ENCODE measurements around the gene SETD7. TPM values are rescaled to one million over a fixed set of nuclear protein-coding genes. Genes with fewer than 3 reads are reported as not detected.

SETD7 gene
- polyA plus RNA-seq, 1 donor from 2014 or later, result 12.0 TPM

DNA sequence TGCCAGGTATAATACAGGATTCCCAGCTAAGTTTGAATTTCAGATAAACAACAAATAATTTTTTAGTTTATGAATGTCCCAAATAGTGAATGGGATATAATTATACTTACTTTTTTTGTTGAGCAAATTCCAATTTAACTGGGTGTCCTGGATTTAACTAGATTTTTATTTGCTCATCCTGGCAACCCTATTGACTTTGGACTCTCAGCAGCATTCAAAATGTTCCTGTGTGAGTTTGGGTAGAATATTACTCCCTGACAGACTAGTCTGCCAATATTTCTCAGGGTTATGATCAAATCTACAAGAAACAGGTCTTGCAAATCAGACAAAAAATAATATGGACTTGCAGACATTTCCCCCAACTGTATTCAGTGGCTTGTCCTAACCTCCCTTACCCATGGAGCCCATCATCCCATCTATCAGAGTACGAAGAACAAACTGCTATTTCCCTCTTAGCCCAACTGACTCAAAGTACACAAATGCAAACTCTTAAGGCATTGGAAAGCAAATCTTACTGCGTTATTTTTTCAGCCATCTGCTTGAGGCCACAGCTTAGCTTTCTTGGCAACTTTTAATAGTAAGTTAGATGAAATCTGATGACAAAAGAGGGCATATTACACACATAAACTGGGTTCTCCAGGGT, 20.7 kb downstream of the SETD7 start:
- H4K20me1 ChIP-seq (ENCODE audit: insufficient read depth), result no peaks in the 10 kb centered on the region
- peaks cover 12% of the 10 kb centered on the region for H3K36me3 ChIP-seq (ENCODE audit: insufficient read depth, low read length)
- H3K9ac ChIP-seq (ENCODE audit: low read length), result no peak overlapping the region
- H3K27me3 ChIP-seq (ENCODE audit: insufficient read depth, low read depth, low read length), result no peaks in the 10 kb centered on the region
- no peaks in the 10 kb centered on the region for H3F3A ChIP-seq (ENCODE audit: insufficient read depth, low read length, poor library complexity, severe bottlenecking)
- no peak overlapping the region for H2AFZ ChIP-seq (ENCODE audit: low read depth, low read length)
- no peak overlapping the region for H3K4me3 ChIP-seq (ENCODE audit: low read length)
- no peaks in the 10 kb centered on the region for H3K9me2 ChIP-seq (ENCODE audit: insufficient read depth, low read length)
- H3K79me2 ChIP-seq (replicated peaks; ENCODE audit: insufficient read depth, low read length), result no peaks in the 10 kb centered on the region
- TF ChIP-seq SMC3 (conservative IDR thresholded peaks at IDR 0.05; ENCODE audit: poor library complexity) (no peak), MXI1 (conservative IDR thresholded peaks at IDR 0.05; ENCODE audit: poor library complexity, severe bottlenecking) (no peak), TAF1 (IDR thresholded peaks at IDR 0.05; ENCODE audit: low read depth) (no peak), POLR2AphosphoS5 (IDR thresholded peaks at IDR 0.05) (no peak), EZH2 (IDR thresholded peaks at IDR 0.05; ENCODE audit: borderline replicate concordance, insufficient read depth, low read length, poor library complexity, severe bottlenecking) (no peak), EP300 (conservative IDR thresholded peaks at IDR 0.05; ENCODE audit: poor library complexity, severe bottlenecking) (no peak), RAD21 (conservative IDR thresholded peaks at IDR 0.05) (no peak)
- TF ChIP-seq, protein P1, sequence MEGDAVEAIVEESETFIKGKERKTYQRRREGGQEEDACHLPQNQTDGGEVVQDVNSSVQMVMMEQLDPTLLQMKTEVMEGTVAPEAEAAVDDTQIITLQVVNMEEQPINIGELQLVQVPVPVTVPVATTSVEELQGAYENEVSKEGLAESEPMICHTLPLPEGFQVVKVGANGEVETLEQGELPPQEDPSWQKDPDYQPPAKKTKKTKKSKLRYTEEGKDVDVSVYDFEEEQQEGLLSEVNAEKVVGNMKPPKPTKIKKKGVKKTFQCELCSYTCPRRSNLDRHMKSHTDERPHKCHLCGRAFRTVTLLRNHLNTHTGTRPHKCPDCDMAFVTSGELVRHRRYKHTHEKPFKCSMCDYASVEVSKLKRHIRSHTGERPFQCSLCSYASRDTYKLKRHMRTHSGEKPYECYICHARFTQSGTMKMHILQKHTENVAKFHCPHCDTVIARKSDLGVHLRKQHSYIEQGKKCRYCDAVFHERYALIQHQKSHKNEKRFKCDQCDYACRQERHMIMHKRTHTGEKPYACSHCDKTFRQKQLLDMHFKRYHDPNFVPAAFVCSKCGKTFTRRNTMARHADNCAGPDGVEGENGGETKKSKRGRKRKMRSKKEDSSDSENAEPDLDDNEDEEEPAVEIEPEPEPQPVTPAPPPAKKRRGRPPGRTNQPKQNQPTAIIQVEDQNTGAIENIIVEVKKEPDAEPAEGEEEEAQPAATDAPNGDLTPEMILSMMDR (IDR thresholded peaks at IDR 0.05; ENCODE audit: poor library complexity, severe bottlenecking), result no peak
- TF ChIP-seq, protein P2, sequence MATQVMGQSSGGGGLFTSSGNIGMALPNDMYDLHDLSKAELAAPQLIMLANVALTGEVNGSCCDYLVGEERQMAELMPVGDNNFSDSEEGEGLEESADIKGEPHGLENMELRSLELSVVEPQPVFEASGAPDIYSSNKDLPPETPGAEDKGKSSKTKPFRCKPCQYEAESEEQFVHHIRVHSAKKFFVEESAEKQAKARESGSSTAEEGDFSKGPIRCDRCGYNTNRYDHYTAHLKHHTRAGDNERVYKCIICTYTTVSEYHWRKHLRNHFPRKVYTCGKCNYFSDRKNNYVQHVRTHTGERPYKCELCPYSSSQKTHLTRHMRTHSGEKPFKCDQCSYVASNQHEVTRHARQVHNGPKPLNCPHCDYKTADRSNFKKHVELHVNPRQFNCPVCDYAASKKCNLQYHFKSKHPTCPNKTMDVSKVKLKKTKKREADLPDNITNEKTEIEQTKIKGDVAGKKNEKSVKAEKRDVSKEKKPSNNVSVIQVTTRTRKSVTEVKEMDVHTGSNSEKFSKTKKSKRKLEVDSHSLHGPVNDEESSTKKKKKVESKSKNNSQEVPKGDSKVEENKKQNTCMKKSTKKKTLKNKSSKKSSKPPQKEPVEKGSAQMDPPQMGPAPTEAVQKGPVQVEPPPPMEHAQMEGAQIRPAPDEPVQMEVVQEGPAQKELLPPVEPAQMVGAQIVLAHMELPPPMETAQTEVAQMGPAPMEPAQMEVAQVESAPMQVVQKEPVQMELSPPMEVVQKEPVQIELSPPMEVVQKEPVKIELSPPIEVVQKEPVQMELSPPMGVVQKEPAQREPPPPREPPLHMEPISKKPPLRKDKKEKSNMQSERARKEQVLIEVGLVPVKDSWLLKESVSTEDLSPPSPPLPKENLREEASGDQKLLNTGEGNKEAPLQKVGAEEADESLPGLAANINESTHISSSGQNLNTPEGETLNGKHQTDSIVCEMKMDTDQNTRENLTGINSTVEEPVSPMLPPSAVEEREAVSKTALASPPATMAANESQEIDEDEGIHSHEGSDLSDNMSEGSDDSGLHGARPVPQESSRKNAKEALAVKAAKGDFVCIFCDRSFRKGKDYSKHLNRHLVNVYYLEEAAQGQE (IDR thresholded peaks at IDR 0.05; ENCODE audit: borderline replicate concordance), result no peak
- H3K4me2 ChIP-seq (ENCODE audit: low read length), result no peak overlapping the region
- no peak overlapping the region for H3K27ac ChIP-seq (ENCODE audit: low read length)
- H3K9me3 ChIP-seq (ENCODE audit: low read length), result no peaks in the 10 kb centered on the region

DNA sequence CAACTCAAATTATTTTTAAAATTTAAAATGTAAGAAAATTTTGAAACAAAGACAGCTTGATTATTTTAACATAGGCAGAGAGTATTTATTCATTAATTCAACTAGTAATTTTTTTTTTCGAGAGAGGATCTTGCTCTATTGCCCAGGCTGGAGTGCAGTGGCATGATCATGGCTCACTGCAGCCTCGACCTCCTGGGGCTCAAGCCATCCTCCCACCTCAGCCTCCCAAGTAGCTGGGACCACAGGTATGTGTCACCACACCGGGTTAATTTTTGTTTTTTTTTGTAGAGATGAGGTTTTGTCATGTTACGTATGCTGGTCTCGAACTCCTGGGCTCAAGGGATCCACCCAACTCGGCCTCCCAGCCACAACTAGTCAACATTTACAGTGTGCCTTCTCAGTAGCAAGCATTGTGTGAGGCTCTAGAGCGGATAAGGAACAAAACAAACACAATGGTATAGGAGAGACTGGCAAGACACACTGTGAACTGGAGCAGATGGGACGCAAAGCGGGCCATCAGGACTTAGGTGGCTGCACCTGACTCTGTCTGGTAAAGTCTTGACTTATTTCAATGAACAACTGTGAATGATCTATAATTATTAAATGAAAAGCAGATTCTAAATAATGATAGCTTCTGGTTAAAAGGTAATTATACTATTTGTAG, 21.6 kb downstream of the SETD7 start:
- H3K9ac ChIP-seq (ENCODE audit: low read length), result no peak overlapping the region
- H3K9me2 ChIP-seq (ENCODE audit: insufficient read depth, low read length), result no peaks in the 10 kb centered on the region
- no peak overlapping the region for H3K4me2 ChIP-seq (ENCODE audit: low read length)
- no peak overlapping the region for H2AFZ ChIP-seq (ENCODE audit: low read depth, low read length)
- H3K79me2 ChIP-seq (replicated peaks; ENCODE audit: insufficient read depth, low read length), result no peaks in the 10 kb centered on the region
- no peaks in the 10 kb centered on the region for H4K20me1 ChIP-seq (ENCODE audit: insufficient read depth)
- H3K27me3 ChIP-seq (ENCODE audit: insufficient read depth, low read depth, low read length), result no peaks in the 10 kb centered on the region
- H3K27ac ChIP-seq (ENCODE audit: low read length), result no peak overlapping the region
- H3K9me3 ChIP-seq (ENCODE audit: low read length), result no peaks in the 10 kb centered on the region
- peaks cover 12% of the 10 kb centered on the region for H3K36me3 ChIP-seq (ENCODE audit: insufficient read depth, low read length)
- H3K4me3 ChIP-seq (ENCODE audit: low read length), result no peak overlapping the region
- TF ChIP-seq POLR2AphosphoS5 (IDR thresholded peaks at IDR 0.05) (no peak), EP300 (conservative IDR thresholded peaks at IDR 0.05; ENCODE audit: poor library complexity, severe bottlenecking) (no peak), EZH2 (IDR thresholded peaks at IDR 0.05; ENCODE audit: borderline replicate concordance, insufficient read depth, low read length, poor library complexity, severe bottlenecking) (no peak), SMC3 (conservative IDR thresholded peaks at IDR 0.05; ENCODE audit: poor library complexity) (no peak), RAD21 (conservative IDR thresholded peaks at IDR 0.05) (no peak), MXI1 (conservative IDR thresholded peaks at IDR 0.05; ENCODE audit: poor library complexity, severe bottlenecking) (no peak), TAF1 (IDR thresholded peaks at IDR 0.05; ENCODE audit: low read depth) (no peak)
- TF ChIP-seq, protein P2 (IDR thresholded peaks at IDR 0.05; ENCODE audit: borderline replicate concordance), result no peak
- H3F3A ChIP-seq (ENCODE audit: insufficient read depth, low read length, poor library complexity, severe bottlenecking), result no peaks in the 10 kb centered on the region
